Activated CD8-positive, alpha-beta memory T cell treated with anti-CD3 and anti-CD28 coated beads, Interleukin-2, amount 10 ng/mL, durations not matched to agents 7 days and 5 days (primary cell): Measurements from ENCODE around the gene KRT15. TPM values are rescaled to one million over a fixed set of nuclear protein-coding genes. Genes with fewer than 3 reads are reported as not detected.

Experiments
- ATAC-seq: fragments of 150-1000 bp; cut with Tn5 transposase; one replicate; pipeline ENCODE4 v1.10.0; 2021; ENCODE audit warnings: moderate library complexity
- CTCF ChIA-PET: fragments of 350-600 bp; sonication (Branson Sonifier 250); formaldehyde crosslinking; loops from one replicate; lab custom pipeline; 2021; ENCODE audit warnings: antibody characterized with exemption; lab: Charles Lee
- DNase-seq: peaks from one replicate; pipeline ENCODE4 v3.0.0-alpha.2; 2020
- H3K27ac Mint-ChIP-seq: one replicate; pipeline ENCODE4 v1.8.0; 2021; ENCODE audit warnings: mild to moderate bottlenecking, mixed read lengths
- H3K27me3 Mint-ChIP-seq: one replicate; pipeline ENCODE4 v1.8.0; 2021; ENCODE audit warnings: mixed read lengths
- H3K36me3 Mint-ChIP-seq: one replicate; pipeline ENCODE4 v1.8.0; 2021; ENCODE audit warnings: mild to moderate bottlenecking, mixed read lengths
- H3K4me1 Mint-ChIP-seq: one replicate; pipeline ENCODE4 v1.8.0; 2021; ENCODE audit warnings: mixed read lengths
- H3K4me3 Mint-ChIP-seq: one replicate; pipeline ENCODE4 v1.8.0; 2021; ENCODE audit warnings: mild to moderate bottlenecking, moderate library complexity, mixed read lengths
- H3K9me3 Mint-ChIP-seq: one replicate; pipeline ENCODE4 v1.8.0; 2022; ENCODE audit warnings: low read depth, mixed read lengths
- total RNA-seq, 2 experiments: library from RNA; stranded (reverse); gene quantifications; one replicate each; pipeline ENCODE4 v1.2.3, GENCODE V29; 2021

Gene KRT15
- total RNA-seq, 2 experiments from 2014 or later: not detected

- Mint-ChIP-seq H3K36me3 (no peaks in the 10 kb centered on the region), H3K4me3 (no peak overlapping the region), H3K27ac (no peak overlapping the region), H3K27me3 (peaks cover 2% of the 10 kb centered on the region), H3K9me3 (no peaks in the 10 kb centered on the region), H3K4me1 (peaks cover 4% of the 10 kb centered on the region)
- ATAC-seq (no peak), DNase-seq (no peak)
- CTCF ChIA-PET: interaction anchor here (0.9 kb wide), 1 partner anchor 158 kb away, joined by 3 read pairs; no protein-coding TSS in a partner anchor
These were observed 14.3 kb downstream of the KRT15 start for GRCh38 chr17:41504246-41504977.

GRCh38 chr17:41503202-41503601 lies 15.5 kb downstream of the KRT15 start:
- Mint-ChIP-seq H3K9me3 (no peaks in the 10 kb centered on the region), H3K4me1 (peaks cover 4% of the 10 kb centered on the region), H3K27me3 (peaks cover 2% of the 10 kb centered on the region), H3K36me3 (no peaks in the 10 kb centered on the region), H3K27ac (no peak overlapping the region), H3K4me3 (no peak overlapping the region)
- ATAC-seq (no peak), DNase-seq (no peak)
- CTCF ChIA-PET: interaction anchor here (0.9 to 3.2 kb wide), 2 partner anchors 146 to 160 kb away, joined by 3 to 10 read pairs; no protein-coding TSS in a partner anchor

GRCh38 chr17:41500131-41500911 lies 18.4 kb downstream of the KRT15 start:
- H3K4me1 Mint-ChIP-seq: peaks cover 11% of the 10 kb centered on the region
- no peaks in the 10 kb centered on the region for H3K9me3 Mint-ChIP-seq
- H3K27ac Mint-ChIP-seq: no peak overlapping the region
- ATAC-seq (no peak), DNase-seq (no peak)
- H3K36me3 Mint-ChIP-seq: no peaks in the 10 kb centered on the region
- H3K27me3 Mint-ChIP-seq: peaks cover 2% of the 10 kb centered on the region
- H3K4me3 Mint-ChIP-seq: no peak overlapping the region
- CTCF ChIA-PET: no interaction called here

DNA sequence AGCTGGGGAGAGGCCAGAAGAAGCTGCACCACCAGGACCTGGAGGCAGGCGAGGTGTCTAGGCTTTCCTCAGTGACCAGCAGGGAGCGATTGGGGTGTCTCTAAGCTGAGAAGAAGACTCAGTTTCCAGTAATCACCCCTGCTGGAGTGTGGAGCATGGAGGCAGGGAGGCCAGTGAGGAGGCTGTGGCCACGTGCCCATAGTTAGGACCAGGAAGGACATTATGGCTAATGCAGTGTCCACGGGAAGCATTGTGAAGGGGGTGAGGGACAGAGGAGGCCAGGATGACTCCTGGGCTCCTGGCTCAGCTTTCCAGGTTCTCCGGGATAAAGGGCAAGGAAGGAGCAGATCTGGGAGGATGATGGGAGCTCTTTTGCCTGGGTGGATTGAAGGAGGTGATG lies 19.0 kb downstream of the KRT15 start:
- Mint-ChIP-seq H3K9me3 (no peaks in the 10 kb centered on the region), H3K27ac (no peak overlapping the region), H3K36me3 (no peaks in the 10 kb centered on the region), H3K4me1 (peaks cover 11% of the 10 kb centered on the region), H3K27me3 (peaks cover 2% of the 10 kb centered on the region), H3K4me3 (no peak overlapping the region)
- CTCF ChIA-PET: no interaction called here
- ATAC-seq (no peak), DNase-seq (no peak)

GRCh38 chr17:41498276-41498675 lies 20.4 kb downstream of the KRT15 start:
- H3K27ac Mint-ChIP-seq: no peak overlapping the region
- H3K9me3 Mint-ChIP-seq: no peaks in the 10 kb centered on the region
- no peaks in the 10 kb centered on the region for H3K36me3 Mint-ChIP-seq
- CTCF ChIA-PET: interaction anchor here (1.0 to 1.9 kb wide), 5 partner anchors 8 to 151 kb away, joined by 3 to 8 read pairs (median 4); partner anchors contain the start of gene KRT36
- DNase-seq: no peak
- peaks cover 2% of the 10 kb centered on the region for H3K27me3 Mint-ChIP-seq
- no peak for ATAC-seq
- H3K4me1 Mint-ChIP-seq: peaks cover 11% of the 10 kb centered on the region
- H3K4me3 Mint-ChIP-seq: no peak overlapping the region

- peak overlapping the region; percentile 41 for H3K27ac Mint-ChIP-seq
- H3K36me3 Mint-ChIP-seq: no peaks in the 10 kb centered on the region
- DNase-seq (peak; percentile 86), ATAC-seq (peak; percentile 98)
- peaks cover 11% of the 10 kb centered on the region for H3K4me1 Mint-ChIP-seq
- H3K27me3 Mint-ChIP-seq: peaks cover 2% of the 10 kb centered on the region
- H3K4me3 Mint-ChIP-seq: no peak overlapping the region
- no peaks in the 10 kb centered on the region for H3K9me3 Mint-ChIP-seq
- CTCF ChIA-PET: interaction anchor here (0.6 to 2.3 kb wide), 10 partner anchors 8 to 640 kb away, joined by 3 to 9 read pairs (median 4); partner anchors contain the start of gene KRT36
These were observed 21.7 kb downstream of the KRT15 start for GRCh38 chr17:41496803-41497484.

DNA sequence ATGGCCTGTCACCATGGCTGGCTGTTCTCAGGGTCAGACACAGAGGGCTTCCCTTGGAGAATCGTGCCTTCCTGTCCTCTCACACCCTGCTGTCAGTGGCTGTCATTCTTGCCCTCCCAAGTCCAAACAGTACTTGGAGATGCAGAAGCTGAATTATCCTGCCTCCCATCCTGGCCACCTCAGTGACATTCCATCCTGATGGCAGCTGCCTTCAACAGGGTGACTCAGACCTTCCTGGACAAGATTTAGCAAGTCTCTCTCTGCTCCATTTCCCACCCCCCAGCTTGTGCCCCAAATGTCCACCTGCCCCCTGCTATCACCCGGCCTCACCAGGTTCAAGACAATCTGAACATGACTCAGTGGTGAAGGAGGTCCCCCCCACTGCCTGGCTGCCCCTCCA lies 24.2 kb downstream of the KRT15 start:
- H3K9me3 Mint-ChIP-seq: no peaks in the 10 kb centered on the region
- no peak overlapping the region for H3K4me3 Mint-ChIP-seq
- no peaks in the 10 kb centered on the region for H3K36me3 Mint-ChIP-seq
- peaks cover 7% of the 10 kb centered on the region for H3K4me1 Mint-ChIP-seq
- DNase-seq: no peak
- no peaks in the 10 kb centered on the region for H3K27me3 Mint-ChIP-seq
- H3K27ac Mint-ChIP-seq: no peak overlapping the region
- CTCF ChIA-PET: interaction anchor here (1.0 to 2.0 kb wide), 5 partner anchors 11 to 172 kb away, joined by 3 to 8 read pairs (median 5); no protein-coding TSS in a partner anchor
- ATAC-seq: no peak

DNA sequence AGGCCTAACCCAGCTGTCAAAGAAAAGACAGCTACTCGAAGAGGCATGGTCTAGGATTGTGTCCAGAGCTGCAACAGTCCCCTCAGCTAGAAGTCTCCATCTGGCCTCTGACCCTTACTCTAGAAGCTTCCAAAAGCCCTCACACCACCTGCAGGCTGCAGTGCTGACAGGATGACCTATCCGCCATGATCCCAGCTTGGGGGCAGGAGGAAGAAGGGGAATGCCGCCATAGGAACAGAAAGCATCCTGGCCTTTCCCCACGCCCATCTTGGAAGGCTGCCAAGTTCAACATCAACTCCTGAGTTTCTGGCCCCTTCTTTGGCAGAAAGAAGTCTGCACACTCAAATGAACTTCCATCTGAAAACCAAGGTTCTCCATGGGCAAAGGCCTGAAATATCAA lies 25.9 kb downstream of the KRT15 start:
- DNase-seq (no peak), ATAC-seq (no peak)
- CTCF ChIA-PET: interaction anchor here (1.4 to 1.9 kb wide), 2 partner anchors 156 to 170 kb away, joined by 6 to 7 read pairs; no protein-coding TSS in a partner anchor
- Mint-ChIP-seq H3K4me1 (peaks cover 7% of the 10 kb centered on the region), H3K9me3 (no peaks in the 10 kb centered on the region), H3K4me3 (no peak overlapping the region), H3K36me3 (no peaks in the 10 kb centered on the region), H3K27me3 (no peaks in the 10 kb centered on the region), H3K27ac (no peak overlapping the region)

DNA sequence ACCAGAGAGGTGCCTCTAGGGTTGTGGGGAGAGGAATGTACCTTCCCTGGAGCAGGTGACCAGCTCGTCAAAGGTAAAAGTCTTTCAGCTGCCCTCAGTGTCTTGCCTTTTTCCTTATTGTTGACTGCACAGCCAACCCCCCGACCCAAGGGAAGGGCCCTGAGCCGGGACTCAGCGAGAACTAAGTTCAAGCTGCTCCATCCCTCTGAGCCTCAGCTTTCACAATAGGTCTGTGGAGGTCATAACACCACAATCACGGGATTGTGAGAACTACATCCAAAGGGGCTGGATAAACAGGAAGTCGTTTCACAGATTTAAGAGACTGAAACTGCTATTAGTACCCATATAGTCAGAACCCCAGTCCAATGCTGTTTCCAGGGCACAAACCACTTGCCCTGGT lies 26.3 kb downstream of the KRT15 start:
- CTCF ChIA-PET: interaction anchor here (0.6 to 1.9 kb wide), 3 partner anchors 156 to 947 kb away, joined by 3 to 7 read pairs (median 6); no protein-coding TSS in a partner anchor
- Mint-ChIP-seq H3K36me3 (no peaks in the 10 kb centered on the region), H3K4me3 (no peak overlapping the region), H3K4me1 (peaks cover 7% of the 10 kb centered on the region), H3K9me3 (no peaks in the 10 kb centered on the region), H3K27me3 (no peaks in the 10 kb centered on the region), H3K27ac (no peak overlapping the region)
- no peak for DNase-seq
- no peak for ATAC-seq

- Mint-ChIP-seq H3K27me3 (no peaks in the 10 kb centered on the region), H3K4me1 (no peaks in the 10 kb centered on the region), H3K4me3 (no peak overlapping the region), H3K27ac (no peak overlapping the region), H3K9me3 (no peaks in the 10 kb centered on the region), H3K36me3 (no peaks in the 10 kb centered on the region)
- CTCF ChIA-PET: interaction anchor here (1.9 kb wide), 1 partner anchor 157 kb away, joined by 7 read pairs; no protein-coding TSS in a partner anchor
- no peak for DNase-seq
- ATAC-seq: no peak
These were observed 27.2 kb downstream of the KRT15 start for GRCh38 chr17:41491476-41491875.

- no peaks in the 10 kb centered on the region for H3K9me3 Mint-ChIP-seq
- H3K27ac Mint-ChIP-seq: no peak overlapping the region
- DNase-seq (no peak), ATAC-seq (no peak)
- no peaks in the 10 kb centered on the region for H3K36me3 Mint-ChIP-seq
- no peaks in the 10 kb centered on the region for H3K27me3 Mint-ChIP-seq
- H3K4me3 Mint-ChIP-seq: no peak overlapping the region
- CTCF ChIA-PET: interaction anchor here (1.5 to 3.8 kb wide), 4 partner anchors 7 to 159 kb away, joined by 3 to 15 read pairs (median 8); no protein-coding TSS in a partner anchor
- no peaks in the 10 kb centered on the region for H3K4me1 Mint-ChIP-seq
These were observed 28.4 kb downstream of the KRT15 start for GRCh38 chr17:41490000-41490990.

- DNase-seq: no peak
- ATAC-seq: no peak
- H3K4me3 Mint-ChIP-seq: no peak within 1 kb of the TSS
- CTCF ChIA-PET: interaction anchor here (1.5 to 3.8 kb wide), 3 partner anchors 8 to 160 kb away, joined by 3 to 15 read pairs (median 10); no protein-coding TSS in a partner anchor
- H3K27me3 Mint-ChIP-seq: no peaks in the 10 kb centered on the region
- H3K9me3 Mint-ChIP-seq: no peaks in the 10 kb centered on the region
- no peaks in the 10 kb centered on the region for H3K4me1 Mint-ChIP-seq
- H3K36me3 Mint-ChIP-seq: no peaks in the 10 kb centered on the region
- no peak within 1 kb of the TSS for H3K27ac Mint-ChIP-seq
These were observed 29.2 kb downstream of the KRT15 start, which contains the start of gene KRT36 for GRCh38 chr17:41489531-41489930. KRT36 (minus strand) TSS chr17:41489910; CDS start chr17:41489864, 46 bp downstream.
